ENCODE data around the gene CRYAB. TPM values are rescaled to one million over a fixed set of nuclear protein-coding genes. Genes with fewer than 3 reads are reported as not detected.

CRYAB gene, protein sequence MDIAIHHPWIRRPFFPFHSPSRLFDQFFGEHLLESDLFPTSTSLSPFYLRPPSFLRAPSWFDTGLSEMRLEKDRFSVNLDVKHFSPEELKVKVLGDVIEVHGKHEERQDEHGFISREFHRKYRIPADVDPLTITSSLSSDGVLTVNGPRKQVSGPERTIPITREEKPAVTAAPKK
- 0.18 and 5.7 TPM in 2 replicates for total RNA-seq

DNA sequence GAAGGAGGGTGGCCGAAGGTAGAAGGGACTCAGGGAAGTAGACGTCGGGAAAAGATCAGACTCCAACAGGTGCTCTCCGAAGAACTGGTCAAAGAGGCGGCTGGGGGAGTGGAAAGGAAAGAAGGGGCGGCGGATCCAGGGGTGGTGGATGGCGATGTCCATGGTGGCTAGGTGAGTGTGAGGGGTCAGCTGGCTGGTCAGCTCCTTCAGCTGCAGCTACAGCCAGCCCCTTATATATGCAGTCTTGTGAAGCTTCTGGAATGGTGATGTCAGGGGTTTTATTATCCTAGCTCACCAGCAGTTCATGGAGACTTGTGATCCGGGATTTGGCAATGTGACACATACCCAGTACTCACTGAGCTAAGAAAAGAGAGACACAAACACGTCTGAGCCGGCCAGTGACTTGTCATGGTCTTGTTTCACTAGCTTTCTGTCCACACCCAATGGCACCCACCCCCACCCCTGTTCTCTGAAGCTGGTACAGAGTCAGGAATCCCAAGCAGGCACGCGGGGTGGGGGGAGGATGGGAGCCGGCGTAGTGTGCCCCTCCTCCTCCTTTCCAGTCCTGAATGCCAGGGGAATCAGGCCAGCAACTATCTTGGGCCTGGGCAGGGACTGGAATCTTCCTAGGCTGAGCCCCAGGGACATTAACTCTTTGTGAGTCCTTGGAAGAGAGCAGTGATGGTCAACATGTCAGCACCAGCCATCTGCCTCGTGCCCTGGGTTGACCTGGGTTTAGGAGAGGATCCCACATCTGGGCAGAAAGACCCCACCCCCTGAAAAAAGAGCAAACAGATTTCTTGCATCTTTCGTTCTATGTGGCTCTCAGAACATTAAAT is at the start of gene CRYAB:
TSS of gene CRYAB (minus strand) at position 208 of the 839 bp plus-strand sequence. CDS start at position 162, 46 bp downstream.

DNA sequence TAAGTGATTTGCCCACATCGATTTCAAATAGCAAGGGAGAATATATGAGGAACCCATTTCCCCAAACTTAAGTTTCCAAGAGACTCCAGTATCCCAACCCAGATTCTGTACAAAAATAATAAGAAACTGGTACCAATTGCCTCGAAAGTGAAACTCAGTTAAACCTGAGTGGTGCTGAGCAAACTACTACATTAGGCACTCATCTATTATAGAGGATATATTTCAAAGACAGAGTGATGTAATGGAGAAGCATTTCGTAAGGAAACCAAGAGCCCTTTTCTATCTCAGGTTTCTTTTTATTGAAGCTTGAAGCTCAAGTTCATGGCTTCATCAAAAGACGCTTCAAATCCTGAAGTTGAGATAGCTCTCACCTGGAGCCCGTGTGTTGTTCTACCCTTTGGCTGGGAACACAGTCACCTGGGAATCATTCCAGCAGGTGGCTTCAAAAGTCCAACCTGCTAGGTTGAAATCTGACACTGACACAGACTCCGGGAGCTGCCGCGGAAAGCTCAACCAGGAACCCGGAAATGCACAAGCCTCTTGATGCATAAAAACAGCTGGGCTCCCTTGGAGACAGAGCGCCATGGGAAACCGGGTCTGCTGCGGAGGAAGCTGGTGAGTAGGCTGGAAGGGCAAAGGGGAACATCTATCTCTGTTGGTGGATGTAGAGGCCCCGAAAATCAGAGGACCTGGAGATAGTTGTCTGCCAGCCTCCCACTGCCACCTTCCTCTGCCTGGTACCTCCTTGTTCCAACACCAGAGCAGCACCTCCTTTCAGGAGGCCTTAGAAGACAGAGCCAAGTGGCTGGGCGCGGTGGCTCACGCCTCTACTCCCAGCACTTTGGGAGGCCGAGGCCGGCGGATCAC is 7.1 kb upstream of the CRYAB start, which contains the start of gene C11orf52:
TSS of gene C11orf52 (plus strand) at position 524 of the 867 bp plus-strand sequence. CDS start at position 584, 60 bp downstream.

DNA sequence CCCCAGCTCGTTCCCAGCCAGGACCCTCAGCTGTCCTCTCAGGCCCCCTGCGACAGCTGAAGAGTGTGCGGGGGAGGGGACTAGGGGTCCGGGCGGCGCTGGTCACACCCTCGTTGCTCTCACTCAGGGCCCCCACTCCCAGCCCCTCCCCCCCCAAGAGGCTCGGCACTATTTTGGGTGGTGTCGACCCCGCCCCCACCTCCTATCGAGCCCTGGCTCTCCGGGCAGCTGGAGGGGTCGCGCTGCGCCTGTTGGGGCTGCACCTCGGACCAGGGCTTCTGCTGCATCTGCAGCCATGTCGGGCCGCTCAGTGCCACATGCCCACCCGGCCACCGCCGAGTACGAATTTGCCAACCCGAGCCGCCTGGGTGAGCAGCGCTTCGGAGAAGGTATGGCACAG is 965 bp upstream of the CRYAB start, which contains the start of gene HSPB2:
TSS of gene HSPB2 (plus strand) at position 200 of the 400 bp plus-strand sequence. CDS start at position 296, 96 bp downstream.

DNA sequence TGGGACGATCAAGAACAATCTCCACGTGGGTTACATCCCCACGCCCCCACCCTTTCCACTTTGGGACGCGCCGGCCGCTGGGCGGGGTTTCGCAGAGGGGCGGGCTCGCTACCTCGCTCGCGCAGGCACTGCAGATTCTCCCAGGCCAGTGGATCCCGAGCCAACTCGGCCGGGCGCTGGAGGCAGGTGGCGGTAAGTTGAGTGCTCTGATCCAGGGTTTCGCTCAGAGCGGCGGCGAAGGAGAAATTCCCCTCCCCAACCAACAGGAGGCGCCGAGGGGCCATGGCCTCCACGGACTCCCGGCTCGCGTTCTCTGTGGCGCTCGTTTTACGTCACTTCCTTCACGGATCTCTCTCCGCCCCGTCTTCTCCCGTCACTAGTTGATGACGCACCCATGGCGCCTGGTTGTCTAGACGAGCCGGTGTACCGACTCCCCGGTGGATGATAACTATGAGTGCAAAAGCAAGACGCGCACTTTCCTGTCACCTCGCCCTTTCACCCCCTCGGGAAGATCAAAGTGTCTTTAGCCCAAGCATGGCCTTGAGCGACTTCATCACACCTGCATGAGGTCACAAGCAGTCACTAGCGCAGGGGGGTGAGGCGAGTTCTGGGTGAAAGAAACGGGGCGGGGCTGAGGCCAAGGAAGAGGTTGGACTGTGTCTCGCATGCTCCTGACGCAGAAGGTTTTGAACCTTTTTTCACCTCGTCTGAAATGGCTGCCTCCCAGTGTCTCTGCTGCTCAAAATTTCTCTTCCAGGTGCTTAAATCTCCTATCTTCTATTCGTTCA is 32.5 kb downstream of the CRYAB start, which contains the start of the genes CFAP68 and FDXACB1:
TSS of gene CFAP68 (plus strand) at position 693 of the 788 bp plus-strand sequence. CDS start at position 713, 20 bp downstream.
TSS of gene FDXACB1 (minus strand) at position 317 of the 788 bp plus-strand sequence. CDS start at position 284, 33 bp downstream.

DNA sequence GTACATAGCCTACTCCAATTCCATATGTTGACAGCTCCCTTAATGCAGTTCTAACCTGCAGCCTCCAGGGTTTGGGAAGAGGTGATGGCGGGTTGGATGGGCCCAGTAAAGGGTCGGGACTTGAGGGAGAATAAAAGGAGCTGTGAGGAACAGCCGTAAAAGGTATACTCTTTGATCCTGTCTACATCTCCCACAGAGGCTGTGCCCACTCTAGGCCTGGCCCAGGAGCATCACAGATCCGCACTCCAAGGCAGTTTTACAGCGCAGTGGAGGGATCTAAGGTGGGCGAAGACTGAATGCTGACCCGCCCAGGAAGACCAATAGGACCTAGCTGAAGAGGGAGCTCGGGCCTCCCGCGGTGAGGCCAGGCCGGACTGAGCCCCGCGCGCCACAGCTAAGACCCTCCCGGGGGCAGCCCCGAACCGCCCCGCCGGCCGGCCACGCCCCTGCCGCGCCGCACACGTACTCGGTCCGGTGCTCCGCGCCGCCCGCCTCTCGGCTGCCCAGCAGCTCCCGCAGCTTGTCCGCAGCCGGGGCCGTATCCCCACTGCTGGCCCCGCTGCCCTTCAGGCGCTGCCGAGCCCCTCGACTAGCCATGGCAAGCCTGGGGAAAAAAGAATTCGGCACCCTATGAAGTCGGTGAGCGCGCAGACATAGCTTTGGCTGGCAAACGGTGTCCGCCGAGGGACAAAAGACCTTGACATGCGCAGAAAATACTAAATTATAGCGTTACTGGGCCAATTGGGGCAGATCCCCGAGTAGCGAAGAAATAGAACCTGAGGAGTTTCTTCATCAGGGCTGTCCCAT is 40.5 kb downstream of the CRYAB start, which contains the start of gene ALG9:
TSS of gene ALG9 (minus strand) at position 696 of the 807 bp plus-strand sequence. CDS start at position 597, 99 bp downstream.

Other genes with a start within 250 kb of the CRYAB start
- gene PPP2R1B, start 145.4 kb downstream of the CRYAB start, total RNA-seq = 35.5 and 35.7 TPM in 2 replicates
- gene ALG9, start 40.2 kb downstream of the CRYAB start, total RNA-seq = 22.7 and 24.2 TPM in 2 replicates
- 2.2 and 2.5 TPM in 2 replicates for gene FDXACB1, start 32.6 kb downstream of the CRYAB start, total RNA-seq
- 3.9 and 5.1 TPM in 2 replicates for gene CFAP68, start 32.2 kb downstream of the CRYAB start, total RNA-seq
- 0.28 TPM in 1 of 2 replicates, not detected in the other for gene HSPB2, start 964 bp upstream of the CRYAB start, total RNA-seq
- 0.09 TPM in 1 of 2 replicates, not detected in the other for gene C11orf52, start 7.1 kb upstream of the CRYAB start, total RNA-seq
- 19.4 and 22.6 TPM in 2 replicates for gene DIXDC1, start 25.6 kb upstream of the CRYAB start, total RNA-seq
- gene DLAT, start 113.6 kb upstream of the CRYAB start, total RNA-seq = 30.9 and 34.5 TPM in 2 replicates
- 0.38 and 1.2 TPM in 2 replicates for gene PIH1D2, start 162.2 kb upstream of the CRYAB start, total RNA-seq
- 17.4 and 21.4 TPM in 2 replicates for gene NKAPD1, start 162.5 kb upstream of the CRYAB start, total RNA-seq
- gene TIMM8B, start 175.0 kb upstream of the CRYAB start, total RNA-seq = 78.3 and 127 TPM in 2 replicates
- 117 and 119 TPM in 2 replicates for gene SDHD, start 175.1 kb upstream of the CRYAB start, total RNA-seq